Epithelial cell of prostate (primary cell): ENCODE data around the gene GKN2.
"Not testable (repeated sequence)": the region's sequence is repeated elsewhere in the genome, so short reads cannot be mapped to it uniquely, and the experiment has no call there.

ENCODE experiments used
- DNase-seq: peaks from one replicate; pipeline ENCODE4 v3.0.0-alpha.2; 2011; ENCODE audit warnings: low read depth, low spot score
- H3K27ac ChIP-seq: fragments of 450-650 bp; 2 replicates; pipeline ENCODE4 v1.5.1; 2017; ENCODE audit warnings: mild to moderate bottlenecking

The GKN2 gene

DNA sequence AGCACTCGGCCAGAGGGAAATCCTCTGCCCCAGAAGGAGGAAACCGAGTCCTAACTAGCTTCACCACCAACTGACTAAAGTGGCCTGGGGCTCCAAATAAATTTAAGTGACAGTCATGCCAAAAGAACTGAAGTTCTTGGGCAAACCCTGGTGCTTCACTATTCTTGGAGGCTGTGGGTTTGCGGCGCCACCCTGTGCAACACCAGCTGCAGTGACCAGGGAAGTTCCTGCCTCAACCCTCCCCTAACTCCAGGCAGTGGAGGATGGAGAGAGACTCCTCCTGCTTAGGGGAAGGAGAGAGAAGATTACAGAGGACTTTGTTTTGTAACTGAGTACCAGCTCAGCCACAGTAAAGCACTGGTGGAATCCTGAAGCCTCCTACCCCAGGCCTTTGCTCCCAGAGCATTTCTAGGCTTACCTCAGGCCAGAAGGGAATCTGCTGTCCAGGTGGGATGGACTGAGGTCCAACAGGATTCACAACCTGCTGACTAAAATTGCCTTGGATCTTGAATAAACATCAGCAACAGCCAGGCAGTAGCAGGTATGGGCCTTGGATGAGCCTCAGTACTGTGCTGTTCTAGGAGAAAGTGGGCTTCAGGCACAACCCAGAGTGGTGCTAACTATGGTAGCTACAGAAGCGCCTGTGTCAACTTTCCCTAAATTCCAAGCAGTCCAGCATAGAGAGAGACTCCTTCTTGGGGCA, 52.0 kb downstream of the GKN2 start:
- no peak overlapping the region for H3K27ac ChIP-seq
- DNase-seq: no peak

DNA sequence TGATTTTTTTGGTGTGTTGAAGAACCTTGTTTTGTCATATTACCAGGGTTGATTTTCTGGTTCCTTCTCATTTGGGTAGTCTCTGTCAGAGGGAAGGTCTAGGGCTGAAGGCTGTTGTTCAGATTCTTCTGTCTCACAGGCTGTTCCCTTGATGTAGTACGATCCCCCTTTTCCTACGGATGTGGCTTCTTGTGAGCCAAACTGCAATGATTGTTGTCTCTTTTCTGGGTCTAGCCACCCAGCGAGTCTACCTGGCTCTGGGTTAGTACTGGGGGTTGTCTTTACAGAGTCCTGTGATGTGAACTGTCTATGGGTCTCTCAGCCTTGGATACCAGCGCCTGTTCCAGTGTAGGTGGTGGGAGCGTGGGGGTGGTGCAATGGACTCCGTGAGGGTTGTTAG, 56.7 kb downstream of the GKN2 start:
- DNase-seq, H3K27ac ChIP-seq: not testable (repeated sequence)
